LNCaP clone FGC (cell line): Measurements from ENCODE around the gene C3.

ENCODE experiments used
- DNase-seq: peaks from one replicate; pipeline ENCODE4 v3.0.0-alpha.2; 2011; ENCODE audit warnings: low read depth
- H3K4me3 ChIP-seq: 2 replicates; pipeline ENCODE4 v1.5.1; 2011; ENCODE audit warnings: mild to moderate bottlenecking, low read depth, low read length, control low read depth
- CTCF ChIP-seq: IDR thresholded peaks from 2 replicates; pipeline ENCODE4 v1.5.1; 2012; ENCODE audit warnings: mild to moderate bottlenecking; ENCODE audit not compliant: control insufficient read depth, insufficient read depth; ENCODE audit errors: extremely low read depth

Gene C3

GRCh38 chr19:6733338-6734095 is 13.1 kb upstream of the C3 start:
- H3K4me3 ChIP-seq, result no peak overlapping the region
- no peak for DNase-seq
- peak; percentile 27 for TF ChIP-seq CTCF

- TF ChIP-seq CTCF, result no peak
- H3K4me3 ChIP-seq, result no peak overlapping the region
- no peak for DNase-seq
Measured at GRCh38 chr19:6732803-6733337, 12.4 kb upstream of the C3 start.

- no peak overlapping the region for H3K4me3 ChIP-seq
- no peak for TF ChIP-seq CTCF
- no peak for DNase-seq
Measured at GRCh38 chr19:6731822-6732221, 11.4 kb upstream of the C3 start.

GRCh38 chr19:6730941-6731670 is 10.7 kb upstream of the C3 start:
- TF ChIP-seq CTCF, result no peak
- DNase-seq, result no peak
- H3K4me3 ChIP-seq, result no peak overlapping the region

- no peak overlapping the region for H3K4me3 ChIP-seq
- TF ChIP-seq CTCF, result no peak
- no peak for DNase-seq
Measured at GRCh38 chr19:6730153-6730804, 9.8 kb upstream of the C3 start.

- TF ChIP-seq CTCF, result no peak
- no peak overlapping the region for H3K4me3 ChIP-seq
- DNase-seq, result no peak
Measured at GRCh38 chr19:6729573-6730152, 9.2 kb upstream of the C3 start.
